Measurements from ENCODE around the gene NNAT. TPM values are rescaled to one million over a fixed set of nuclear protein-coding genes. Genes with fewer than 3 reads are reported as not detected.

NNAT gene
- total RNA-seq, 1 donor from 2014 or later = 8.3 TPM

DNA sequence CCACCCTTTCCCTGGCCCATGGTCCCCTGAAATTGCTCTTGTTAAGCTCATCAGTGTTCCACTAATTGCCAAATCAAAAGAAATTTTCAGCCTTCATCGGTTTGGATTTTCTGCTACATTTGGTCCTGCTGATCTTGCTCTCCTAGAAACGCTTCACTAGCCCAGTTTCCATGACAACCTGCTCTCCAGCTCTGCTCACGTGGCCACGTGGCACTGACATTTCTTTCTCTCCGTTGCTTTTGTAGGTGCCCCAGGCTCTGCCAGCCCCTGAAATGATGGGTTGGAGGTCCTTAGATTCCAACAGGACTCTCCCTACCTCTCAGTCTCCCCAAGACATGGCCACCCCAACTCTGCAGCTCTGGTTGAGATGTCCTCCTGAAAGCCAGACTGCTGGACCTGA, 45.8 kb upstream of the NNAT start:
- no peaks in the 10 kb centered on the region for H3K27me3 ChIP-seq
- H3K36me3 ChIP-seq = no peaks in the 10 kb centered on the region
- no peak for DNase-seq (ENCODE audit: extremely low spot score in 2 of 2)
- no peaks in the 10 kb centered on the region for H3K9me3 ChIP-seq
- H3K27ac ChIP-seq = no peak overlapping the region
- no peaks in the 10 kb centered on the region for H3K4me1 ChIP-seq
- intact Hi-C loops (cut with DNase I) = no loop called here
- TF ChIP-seq POLR2A (IDR thresholded peaks at IDR 0.05) (no peak), POLR2AphosphoS5 (IDR thresholded peaks at IDR 0.05; ENCODE audit: insufficient read depth in 1 of 2, low read depth in 1 of 2) (no peak)
- TF ChIP-seq, protein P1, sequence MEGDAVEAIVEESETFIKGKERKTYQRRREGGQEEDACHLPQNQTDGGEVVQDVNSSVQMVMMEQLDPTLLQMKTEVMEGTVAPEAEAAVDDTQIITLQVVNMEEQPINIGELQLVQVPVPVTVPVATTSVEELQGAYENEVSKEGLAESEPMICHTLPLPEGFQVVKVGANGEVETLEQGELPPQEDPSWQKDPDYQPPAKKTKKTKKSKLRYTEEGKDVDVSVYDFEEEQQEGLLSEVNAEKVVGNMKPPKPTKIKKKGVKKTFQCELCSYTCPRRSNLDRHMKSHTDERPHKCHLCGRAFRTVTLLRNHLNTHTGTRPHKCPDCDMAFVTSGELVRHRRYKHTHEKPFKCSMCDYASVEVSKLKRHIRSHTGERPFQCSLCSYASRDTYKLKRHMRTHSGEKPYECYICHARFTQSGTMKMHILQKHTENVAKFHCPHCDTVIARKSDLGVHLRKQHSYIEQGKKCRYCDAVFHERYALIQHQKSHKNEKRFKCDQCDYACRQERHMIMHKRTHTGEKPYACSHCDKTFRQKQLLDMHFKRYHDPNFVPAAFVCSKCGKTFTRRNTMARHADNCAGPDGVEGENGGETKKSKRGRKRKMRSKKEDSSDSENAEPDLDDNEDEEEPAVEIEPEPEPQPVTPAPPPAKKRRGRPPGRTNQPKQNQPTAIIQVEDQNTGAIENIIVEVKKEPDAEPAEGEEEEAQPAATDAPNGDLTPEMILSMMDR (IDR thresholded peaks at IDR 0.05) = no peak
- no peak overlapping the region for H3K4me3 ChIP-seq

DNA sequence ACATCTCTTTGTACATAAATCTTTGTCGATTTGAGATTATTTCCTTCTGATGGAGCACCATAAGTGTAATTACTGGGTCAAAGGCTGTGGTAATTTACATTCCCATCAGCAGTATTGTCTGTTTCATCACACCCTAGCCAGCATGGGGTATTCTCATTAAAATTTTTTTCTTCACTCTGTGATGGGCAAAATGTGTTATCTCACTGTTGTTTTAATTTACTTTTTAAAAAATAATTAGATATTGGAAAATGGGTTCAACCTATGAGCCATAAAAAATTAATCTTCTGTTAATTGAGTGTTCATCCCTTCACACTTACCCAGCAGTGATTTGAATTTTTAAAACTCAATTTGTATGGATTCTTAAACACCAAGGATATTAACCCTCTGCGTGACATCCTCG, 44.0 kb upstream of the NNAT start:
- TF ChIP-seq, protein P1 (IDR thresholded peaks at IDR 0.05) = no peak
- no peak for TF ChIP-seq POLR2A (IDR thresholded peaks at IDR 0.05)
- TF ChIP-seq POLR2AphosphoS5 (IDR thresholded peaks at IDR 0.05; ENCODE audit: insufficient read depth in 1 of 2, low read depth in 1 of 2) = no peak
- Histone ChIP-seq H3K4me1 (no peaks in the 10 kb centered on the region), H3K27ac (no peak overlapping the region), H3K4me3 (no peak overlapping the region), H3K27me3 (no peaks in the 10 kb centered on the region), H3K36me3 (no peaks in the 10 kb centered on the region), H3K9me3 (no peaks in the 10 kb centered on the region)
- DNase-seq (ENCODE audit: extremely low spot score in 2 of 2) = no peak
- intact Hi-C loops (cut with DNase I) = no loop called here

DNA sequence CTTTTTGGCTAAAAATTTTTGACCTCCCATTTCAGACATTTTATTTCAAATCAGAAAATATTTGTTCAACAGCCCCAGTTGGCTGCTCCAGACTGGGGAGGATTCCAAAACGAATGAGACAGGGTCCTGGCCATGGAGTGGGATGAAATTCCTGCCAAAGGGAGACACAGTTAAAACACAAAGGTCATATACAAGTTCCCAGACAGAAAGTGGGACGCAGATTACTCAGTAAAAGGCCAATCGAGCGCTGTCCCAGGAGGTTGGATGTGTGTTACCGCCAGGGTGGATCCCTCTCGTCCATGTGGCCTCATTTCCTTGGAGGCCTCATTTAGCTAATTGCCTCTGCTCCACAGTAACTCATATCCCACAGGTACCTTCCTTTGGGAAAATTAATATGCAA, 41.8 kb upstream of the NNAT start:
- H3K4me1 ChIP-seq = no peaks in the 10 kb centered on the region
- DNase-seq (ENCODE audit: extremely low spot score in 2 of 2) = no peak
- H3K27ac ChIP-seq = no peak overlapping the region
- intact Hi-C loops (cut with DNase I) = no loop called here
- no peaks in the 10 kb centered on the region for H3K27me3 ChIP-seq
- TF ChIP-seq POLR2A (IDR thresholded peaks at IDR 0.05) (no peak), POLR2AphosphoS5 (IDR thresholded peaks at IDR 0.05; ENCODE audit: insufficient read depth in 1 of 2, low read depth in 1 of 2) (no peak)
- TF ChIP-seq, protein P1 (IDR thresholded peaks at IDR 0.05) = no peak
- H3K9me3 ChIP-seq = no peaks in the 10 kb centered on the region
- no peak overlapping the region for H3K4me3 ChIP-seq
- no peaks in the 10 kb centered on the region for H3K36me3 ChIP-seq

DNA sequence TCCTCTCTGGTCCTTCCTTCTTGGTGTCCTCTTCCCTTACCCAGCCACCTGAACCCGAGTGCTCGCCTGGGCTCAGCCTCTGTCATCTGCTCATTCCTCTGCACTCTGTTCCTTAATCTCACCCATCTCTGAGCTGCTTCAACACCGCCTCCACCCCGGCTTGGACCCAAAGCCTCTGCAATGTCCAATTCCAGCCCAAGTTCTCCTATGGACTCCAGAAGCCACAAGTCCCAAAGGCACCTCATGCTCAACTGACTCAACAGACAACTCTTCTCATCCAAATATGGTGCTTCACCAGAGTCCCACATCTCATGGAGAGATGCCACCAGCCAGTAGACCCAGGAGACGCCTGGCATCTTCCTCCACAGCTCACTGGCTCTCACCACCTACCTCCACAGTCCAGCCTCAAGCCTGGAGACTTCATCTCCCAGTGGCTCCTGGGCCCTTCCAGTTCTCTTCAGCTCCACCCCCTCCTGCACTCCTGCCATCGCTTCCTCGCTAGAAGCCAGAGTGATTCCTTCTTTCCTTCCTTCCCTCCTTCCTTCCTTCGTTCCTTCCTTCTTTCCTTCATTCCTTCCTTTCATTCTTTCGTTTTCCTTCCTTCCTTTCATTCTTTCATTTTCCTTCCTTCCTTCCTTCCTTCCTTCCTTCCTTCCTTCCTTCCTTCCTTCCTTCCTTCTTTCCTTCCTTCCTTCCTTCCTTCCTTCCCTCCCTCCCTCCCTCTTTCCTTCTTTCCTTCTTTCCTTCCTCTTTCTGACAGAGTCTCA, 40.9 kb upstream of the NNAT start:
- no peaks in the 10 kb centered on the region for H3K36me3 ChIP-seq
- no peak overlapping the region for H3K27ac ChIP-seq
- TF ChIP-seq POLR2AphosphoS5 (IDR thresholded peaks at IDR 0.05; ENCODE audit: insufficient read depth in 1 of 2, low read depth in 1 of 2) = no peak
- TF ChIP-seq, protein P1 (IDR thresholded peaks at IDR 0.05) = no peak
- no peak for TF ChIP-seq POLR2A (IDR thresholded peaks at IDR 0.05)
- H3K4me1 ChIP-seq = no peaks in the 10 kb centered on the region
- H3K4me3 ChIP-seq = no peak overlapping the region
- H3K9me3 ChIP-seq = no peaks in the 10 kb centered on the region
- DNase-seq (ENCODE audit: extremely low spot score in 2 of 2) = no peak
- intact Hi-C loops (cut with DNase I) = no loop called here
- no peaks in the 10 kb centered on the region for H3K27me3 ChIP-seq

DNA sequence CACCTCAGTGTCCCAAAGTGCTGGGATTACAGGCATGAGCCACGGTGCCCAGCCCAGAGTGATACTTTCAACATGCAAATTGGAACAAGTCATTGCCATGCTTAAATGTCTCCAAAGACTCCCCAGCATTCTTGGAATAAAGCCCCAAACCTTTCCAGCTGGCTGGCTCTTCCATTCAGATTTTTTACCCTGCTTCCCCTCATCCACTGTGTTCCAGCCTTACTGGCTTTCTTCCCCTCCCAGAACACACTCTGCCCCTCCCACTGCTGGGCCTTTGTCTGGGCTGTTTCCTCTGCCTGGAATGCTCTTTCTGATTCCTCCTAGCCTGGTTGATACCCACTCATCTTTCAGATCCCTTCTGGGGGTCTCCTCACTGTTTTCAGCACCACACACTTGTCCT, 40.1 kb upstream of the NNAT start:
- intact Hi-C loops (cut with DNase I) = no loop called here
- Histone ChIP-seq H3K27me3 (no peaks in the 10 kb centered on the region), H3K36me3 (no peaks in the 10 kb centered on the region), H3K4me3 (no peak overlapping the region), H3K27ac (no peak overlapping the region), H3K4me1 (no peaks in the 10 kb centered on the region), H3K9me3 (no peaks in the 10 kb centered on the region)
- TF ChIP-seq POLR2A (IDR thresholded peaks at IDR 0.05) = no peak
- TF ChIP-seq, protein P1 (IDR thresholded peaks at IDR 0.05) = no peak
- no peak for TF ChIP-seq POLR2AphosphoS5 (IDR thresholded peaks at IDR 0.05; ENCODE audit: insufficient read depth in 1 of 2, low read depth in 1 of 2)
- DNase-seq (ENCODE audit: extremely low spot score in 2 of 2) = no peak
